ENCODE data around the gene ANKRD2.

DNA sequence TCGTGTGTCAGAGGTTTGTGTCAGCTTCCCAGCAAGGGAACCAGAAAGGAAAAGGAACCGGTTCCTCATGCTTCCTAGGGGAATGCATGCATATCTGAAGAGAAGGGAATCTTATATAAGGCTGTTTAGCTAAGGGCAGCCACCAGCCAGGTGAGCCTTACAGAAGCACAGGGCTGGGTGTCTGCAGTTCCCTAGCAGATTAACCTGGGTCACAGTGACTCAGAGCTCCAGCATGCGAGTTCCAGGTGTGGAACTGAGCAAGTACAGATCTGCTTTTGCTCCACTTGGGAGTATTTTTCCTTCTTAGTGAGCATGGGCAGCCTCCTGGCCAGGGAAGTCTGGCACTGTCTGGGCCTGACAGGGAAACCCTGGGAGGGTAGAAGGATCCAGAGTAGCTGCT is 957 bp upstream of the ANKRD2 start:
- TF ChIP-seq, protein P1, sequence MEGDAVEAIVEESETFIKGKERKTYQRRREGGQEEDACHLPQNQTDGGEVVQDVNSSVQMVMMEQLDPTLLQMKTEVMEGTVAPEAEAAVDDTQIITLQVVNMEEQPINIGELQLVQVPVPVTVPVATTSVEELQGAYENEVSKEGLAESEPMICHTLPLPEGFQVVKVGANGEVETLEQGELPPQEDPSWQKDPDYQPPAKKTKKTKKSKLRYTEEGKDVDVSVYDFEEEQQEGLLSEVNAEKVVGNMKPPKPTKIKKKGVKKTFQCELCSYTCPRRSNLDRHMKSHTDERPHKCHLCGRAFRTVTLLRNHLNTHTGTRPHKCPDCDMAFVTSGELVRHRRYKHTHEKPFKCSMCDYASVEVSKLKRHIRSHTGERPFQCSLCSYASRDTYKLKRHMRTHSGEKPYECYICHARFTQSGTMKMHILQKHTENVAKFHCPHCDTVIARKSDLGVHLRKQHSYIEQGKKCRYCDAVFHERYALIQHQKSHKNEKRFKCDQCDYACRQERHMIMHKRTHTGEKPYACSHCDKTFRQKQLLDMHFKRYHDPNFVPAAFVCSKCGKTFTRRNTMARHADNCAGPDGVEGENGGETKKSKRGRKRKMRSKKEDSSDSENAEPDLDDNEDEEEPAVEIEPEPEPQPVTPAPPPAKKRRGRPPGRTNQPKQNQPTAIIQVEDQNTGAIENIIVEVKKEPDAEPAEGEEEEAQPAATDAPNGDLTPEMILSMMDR (tag by site-specific recombination; IDR thresholded peaks at IDR 0.05), result no peak
- TF ChIP-seq ZFP69B (tag by site-specific recombination; IDR thresholded peaks at IDR 0.05) (no peak), SCRT2 (tag by site-specific recombination; IDR thresholded peaks at IDR 0.05) (no peak), ZNF560 (tag by site-specific recombination; IDR thresholded peaks at IDR 0.05; ENCODE audit: borderline replicate concordance) (no peak), MYNN (tag by site-specific recombination; IDR thresholded peaks at IDR 0.05; ENCODE audit: borderline replicate concordance) (no peak), ZBTB21 (tag by site-specific recombination; IDR thresholded peaks at IDR 0.05) (no peak), ZNF561 (tag by site-specific recombination; IDR thresholded peaks at IDR 0.05; ENCODE audit: borderline replicate concordance) (no peak)
- TF ChIP-seq, protein P2, sequence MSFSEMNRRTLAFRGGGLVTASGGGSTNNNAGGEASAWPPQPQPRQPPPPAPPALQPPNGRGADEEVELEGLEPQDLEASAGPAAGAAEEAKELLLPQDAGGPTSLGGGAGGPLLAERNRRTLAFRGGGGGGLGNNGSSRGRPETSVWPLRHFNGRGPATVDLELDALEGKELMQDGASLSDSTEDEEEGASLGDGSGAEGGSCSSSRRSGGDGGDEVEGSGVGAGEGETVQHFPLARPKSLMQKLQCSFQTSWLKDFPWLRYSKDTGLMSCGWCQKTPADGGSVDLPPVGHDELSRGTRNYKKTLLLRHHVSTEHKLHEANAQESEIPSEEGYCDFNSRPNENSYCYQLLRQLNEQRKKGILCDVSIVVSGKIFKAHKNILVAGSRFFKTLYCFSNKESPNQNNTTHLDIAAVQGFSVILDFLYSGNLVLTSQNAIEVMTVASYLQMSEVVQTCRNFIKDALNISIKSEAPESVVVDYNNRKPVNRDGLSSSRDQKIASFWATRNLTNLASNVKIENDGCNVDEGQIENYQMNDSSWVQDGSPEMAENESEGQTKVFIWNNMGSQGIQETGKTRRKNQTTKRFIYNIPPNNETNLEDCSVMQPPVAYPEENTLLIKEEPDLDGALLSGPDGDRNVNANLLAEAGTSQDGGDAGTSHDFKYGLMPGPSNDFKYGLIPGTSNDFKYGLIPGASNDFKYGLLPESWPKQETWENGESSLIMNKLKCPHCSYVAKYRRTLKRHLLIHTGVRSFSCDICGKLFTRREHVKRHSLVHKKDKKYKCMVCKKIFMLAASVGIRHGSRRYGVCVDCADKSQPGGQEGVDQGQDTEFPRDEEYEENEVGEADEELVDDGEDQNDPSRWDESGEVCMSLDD (tag by site-specific recombination; IDR thresholded peaks at IDR 0.05), result no peak
- TF ChIP-seq, protein P3, sequence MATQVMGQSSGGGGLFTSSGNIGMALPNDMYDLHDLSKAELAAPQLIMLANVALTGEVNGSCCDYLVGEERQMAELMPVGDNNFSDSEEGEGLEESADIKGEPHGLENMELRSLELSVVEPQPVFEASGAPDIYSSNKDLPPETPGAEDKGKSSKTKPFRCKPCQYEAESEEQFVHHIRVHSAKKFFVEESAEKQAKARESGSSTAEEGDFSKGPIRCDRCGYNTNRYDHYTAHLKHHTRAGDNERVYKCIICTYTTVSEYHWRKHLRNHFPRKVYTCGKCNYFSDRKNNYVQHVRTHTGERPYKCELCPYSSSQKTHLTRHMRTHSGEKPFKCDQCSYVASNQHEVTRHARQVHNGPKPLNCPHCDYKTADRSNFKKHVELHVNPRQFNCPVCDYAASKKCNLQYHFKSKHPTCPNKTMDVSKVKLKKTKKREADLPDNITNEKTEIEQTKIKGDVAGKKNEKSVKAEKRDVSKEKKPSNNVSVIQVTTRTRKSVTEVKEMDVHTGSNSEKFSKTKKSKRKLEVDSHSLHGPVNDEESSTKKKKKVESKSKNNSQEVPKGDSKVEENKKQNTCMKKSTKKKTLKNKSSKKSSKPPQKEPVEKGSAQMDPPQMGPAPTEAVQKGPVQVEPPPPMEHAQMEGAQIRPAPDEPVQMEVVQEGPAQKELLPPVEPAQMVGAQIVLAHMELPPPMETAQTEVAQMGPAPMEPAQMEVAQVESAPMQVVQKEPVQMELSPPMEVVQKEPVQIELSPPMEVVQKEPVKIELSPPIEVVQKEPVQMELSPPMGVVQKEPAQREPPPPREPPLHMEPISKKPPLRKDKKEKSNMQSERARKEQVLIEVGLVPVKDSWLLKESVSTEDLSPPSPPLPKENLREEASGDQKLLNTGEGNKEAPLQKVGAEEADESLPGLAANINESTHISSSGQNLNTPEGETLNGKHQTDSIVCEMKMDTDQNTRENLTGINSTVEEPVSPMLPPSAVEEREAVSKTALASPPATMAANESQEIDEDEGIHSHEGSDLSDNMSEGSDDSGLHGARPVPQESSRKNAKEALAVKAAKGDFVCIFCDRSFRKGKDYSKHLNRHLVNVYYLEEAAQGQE (tag by site-specific recombination; IDR thresholded peaks at IDR 0.05), result no peak
